ENCODE measurements around the gene PDE8A. TPM values are rescaled to one million over a fixed set of nuclear protein-coding genes. Genes with fewer than 3 reads are reported as not detected.

PDE8A gene
- total RNA-seq = 25.1 and 32.3 TPM in 2 replicates

- Mint-ChIP-seq H3K4me1 (peaks cover 43% of the 10 kb centered on the region), H3K27me3 (no peaks in the 10 kb centered on the region), H3K27ac (peak within 1 kb of the TSS; percentile 93), H3K4me3 (peak within 1 kb of the TSS; percentile 95), H3K36me3 (ENCODE audit: low read depth) (peaks cover 2% of the 10 kb centered on the region), H3K9me3 (no peaks in the 10 kb centered on the region)
- intact Hi-C loops (cut with micrococcal nuclease) = loop anchor here (1.0 to 5.0 kb wide), 7 partner anchors 9 to 710 kb away; partner anchors contain the start of genes NMB and WDR73
- TF ChIP-seq, protein P1, sequence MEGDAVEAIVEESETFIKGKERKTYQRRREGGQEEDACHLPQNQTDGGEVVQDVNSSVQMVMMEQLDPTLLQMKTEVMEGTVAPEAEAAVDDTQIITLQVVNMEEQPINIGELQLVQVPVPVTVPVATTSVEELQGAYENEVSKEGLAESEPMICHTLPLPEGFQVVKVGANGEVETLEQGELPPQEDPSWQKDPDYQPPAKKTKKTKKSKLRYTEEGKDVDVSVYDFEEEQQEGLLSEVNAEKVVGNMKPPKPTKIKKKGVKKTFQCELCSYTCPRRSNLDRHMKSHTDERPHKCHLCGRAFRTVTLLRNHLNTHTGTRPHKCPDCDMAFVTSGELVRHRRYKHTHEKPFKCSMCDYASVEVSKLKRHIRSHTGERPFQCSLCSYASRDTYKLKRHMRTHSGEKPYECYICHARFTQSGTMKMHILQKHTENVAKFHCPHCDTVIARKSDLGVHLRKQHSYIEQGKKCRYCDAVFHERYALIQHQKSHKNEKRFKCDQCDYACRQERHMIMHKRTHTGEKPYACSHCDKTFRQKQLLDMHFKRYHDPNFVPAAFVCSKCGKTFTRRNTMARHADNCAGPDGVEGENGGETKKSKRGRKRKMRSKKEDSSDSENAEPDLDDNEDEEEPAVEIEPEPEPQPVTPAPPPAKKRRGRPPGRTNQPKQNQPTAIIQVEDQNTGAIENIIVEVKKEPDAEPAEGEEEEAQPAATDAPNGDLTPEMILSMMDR (IDR thresholded peaks at IDR 0.05) = no peak
- CTCF ChIA-PET = interaction anchor here (1.0 to 1.4 kb wide), 2 partner anchors 32 to 394 kb away, joined by 3 to 4 read pairs; no protein-coding TSS in a partner anchor
- ATAC-seq (ENCODE audit: low read depth) (peak; percentile 8), DNase-seq (peak; percentile 58)
- POLR2A ChIA-PET = interaction anchor here (0.6 to 3.5 kb wide), 19 partner anchors 7 to 410 kb away, joined by 3 to 22 read pairs (median 6); partner anchors contain the start of genes NMB and SEC11A
Observed at GRCh38 chr15:84981711-84982300, at the start of gene PDE8A. Gene PDE8A, plus strand, starts transcription at chr15:84981856. Its CDS starts 307 bp downstream, at chr15:84982163.

GRCh38 chr15:84934942-84935729, 46.5 kb upstream of the PDE8A start:
- POLR2A ChIA-PET = no interaction called here
- intact Hi-C loops (cut with micrococcal nuclease) = no loop called here
- TF ChIP-seq, protein P1 (IDR thresholded peaks at IDR 0.05) = no peak
- ATAC-seq (ENCODE audit: low read depth) (no peak), DNase-seq (no peak)
- CTCF ChIA-PET = no interaction called here
- Mint-ChIP-seq H3K9me3 (no peaks in the 10 kb centered on the region), H3K27ac (no peak overlapping the region), H3K4me3 (no peak overlapping the region), H3K4me1 (no peaks in the 10 kb centered on the region), H3K27me3 (peaks cover 4% of the 10 kb centered on the region), H3K36me3 (ENCODE audit: low read depth) (no peaks in the 10 kb centered on the region)

GRCh38 chr15:84937144-84937543, 44.5 kb upstream of the PDE8A start:
- no peak for DNase-seq
- intact Hi-C loops (cut with micrococcal nuclease) = no loop called here
- H3K9me3 Mint-ChIP-seq = no peaks in the 10 kb centered on the region
- POLR2A ChIA-PET = no interaction called here
- no peaks in the 10 kb centered on the region for H3K4me1 Mint-ChIP-seq
- CTCF ChIA-PET = no interaction called here
- H3K36me3 Mint-ChIP-seq (ENCODE audit: low read depth) = no peaks in the 10 kb centered on the region
- no peak overlapping the region for H3K4me3 Mint-ChIP-seq
- peaks cover 4% of the 10 kb centered on the region for H3K27me3 Mint-ChIP-seq
- no peak overlapping the region for H3K27ac Mint-ChIP-seq
- TF ChIP-seq, protein P1 (IDR thresholded peaks at IDR 0.05) = no peak
- ATAC-seq (ENCODE audit: low read depth) = no peak

GRCh38 chr15:84938726-84939125, 42.9 kb upstream of the PDE8A start:
- ChIA-PET POLR2A (no interaction called here), CTCF (no interaction called here)
- Mint-ChIP-seq H3K27me3 (peaks cover 4% of the 10 kb centered on the region), H3K36me3 (ENCODE audit: low read depth) (no peaks in the 10 kb centered on the region), H3K4me1 (no peaks in the 10 kb centered on the region), H3K27ac (no peak overlapping the region), H3K4me3 (no peak overlapping the region), H3K9me3 (no peaks in the 10 kb centered on the region)
- TF ChIP-seq, protein P1 (IDR thresholded peaks at IDR 0.05) = no peak
- ATAC-seq (ENCODE audit: low read depth) (no peak), DNase-seq (no peak)
- intact Hi-C loops (cut with micrococcal nuclease) = no loop called here

GRCh38 chr15:84940399-84940798, 41.3 kb upstream of the PDE8A start:
- TF ChIP-seq, protein P1 (IDR thresholded peaks at IDR 0.05) = no peak
- H3K4me1 Mint-ChIP-seq = no peaks in the 10 kb centered on the region
- CTCF ChIA-PET = no interaction called here
- no peak overlapping the region for H3K4me3 Mint-ChIP-seq
- no peak for DNase-seq
- peaks cover 4% of the 10 kb centered on the region for H3K27me3 Mint-ChIP-seq
- no peak for ATAC-seq (ENCODE audit: low read depth)
- POLR2A ChIA-PET = no interaction called here
- no peak overlapping the region for H3K27ac Mint-ChIP-seq
- H3K9me3 Mint-ChIP-seq = no peaks in the 10 kb centered on the region
- intact Hi-C loops (cut with micrococcal nuclease) = no loop called here
- H3K36me3 Mint-ChIP-seq (ENCODE audit: low read depth) = no peaks in the 10 kb centered on the region

Data from activated B cell treated with CpG ODN at 0.5 μM for 24 hours (primary cell).